Esophagus (tissue), 2 donors: ENCODE data around the gene SOCS4. TPM values are rescaled to one million over a fixed set of nuclear protein-coding genes. Genes with fewer than 3 reads are reported as not detected.
"Not testable (repeated sequence)": the region's sequence is repeated elsewhere in the genome, so short reads cannot be mapped to it uniquely, and the experiment has no call there.

Source experiments
- H3K27ac ChIP-seq, 2 donors: one replicate each; pipeline ENCODE4 v1.5.1; 2013; ENCODE audit warnings: low read depth in 2 of 2, mild to moderate bottlenecking in 2 of 2, inconsistent platforms in 1 of 2, low read length in 1 of 2, moderate library complexity in 1 of 2
- H3K27me3 ChIP-seq, 2 donors: one replicate each; pipeline ENCODE4 v1.6.1; 2013; ENCODE audit warnings: low read length in 2 of 2, control low read depth in 1 of 2, mild to moderate bottlenecking in 1 of 2; ENCODE audit not compliant: insufficient read depth in 2 of 2, control insufficient read depth in 1 of 2
- H3K36me3 ChIP-seq, 2 donors: one replicate each; pipeline ENCODE4 v1.6.1; 2013; ENCODE audit warnings: low read length in 1 of 2; ENCODE audit not compliant: control insufficient read depth in 2 of 2, insufficient read depth in 2 of 2
- H3K4me1 ChIP-seq, 2 donors: one replicate each; pipeline ENCODE4 v1.6.1; 2013; ENCODE audit warnings: low read length in 1 of 2; ENCODE audit not compliant: control insufficient read depth in 2 of 2, insufficient read depth in 2 of 2
- H3K4me3 ChIP-seq, 2 donors: one replicate each; pipeline ENCODE4 v1.5.1; 2013; ENCODE audit warnings: low read length in 2 of 2, mild to moderate bottlenecking in 2 of 2, low read depth in 1 of 2, moderate library complexity in 1 of 2
- H3K9me3 ChIP-seq, 2 donors: one replicate each; pipeline ENCODE4 v1.6.1; 2013; ENCODE audit warnings: mild to moderate bottlenecking in 2 of 2, low read depth in 1 of 2, low read length in 1 of 2, moderate library complexity in 1 of 2; ENCODE audit not compliant: control insufficient read depth in 2 of 2, insufficient read depth in 1 of 2
- WGBS, 2 donors: extraction: QIAGEN DNeasy Blood & Tissue Kit; methylation state at CpG; one replicate each; pipeline ENCODE4 v1.1.7; 2013; 5-methylcytosine and 5-hydroxymethylcytosine counted together
- polyA plus RNA-seq, 2 donors: library from polyadenylated mRNA; stranded (reverse); fragments of 200-250 nt; gene quantifications; one replicate each; pipeline ENCODE4 v1.2.3, GENCODE V29; 2013
- donor health status: healthy with polysubstance abuse.
- donor health status: Bipolar disorder and iron deficiency.

The SOCS4 gene
- polyA plus RNA-seq, 2 donors = 3.0 to 3.4 TPM

DNA sequence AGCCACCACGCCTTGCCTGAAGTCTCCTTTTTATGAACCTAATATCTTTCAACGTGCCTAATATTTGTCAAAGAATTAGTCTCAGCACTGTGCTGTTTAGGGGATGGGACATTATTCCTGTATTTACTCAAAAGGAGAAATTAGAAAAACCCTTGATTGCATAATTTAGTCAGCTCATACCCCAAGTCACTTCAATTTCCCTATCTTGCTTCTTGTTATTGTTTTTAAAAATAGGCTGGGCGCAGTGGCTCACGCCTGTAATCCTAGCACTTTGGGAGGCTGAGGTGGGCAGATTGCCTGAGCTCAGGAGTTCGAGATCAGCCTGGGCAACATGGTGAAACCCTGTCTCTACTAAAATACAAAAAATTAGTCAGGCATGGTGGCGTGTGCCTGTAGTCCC is 52.9 kb downstream of the SOCS4 start:
- not testable (repeated sequence) for H3K27ac ChIP-seq, H3K4me1 ChIP-seq, H3K4me3 ChIP-seq, H3K9me3 ChIP-seq, H3K36me3 ChIP-seq, H3K27me3 ChIP-seq
- 82 to 84% methylated on average over 6 of the region's 6 CpGs for WGBS, 2 donors

DNA sequence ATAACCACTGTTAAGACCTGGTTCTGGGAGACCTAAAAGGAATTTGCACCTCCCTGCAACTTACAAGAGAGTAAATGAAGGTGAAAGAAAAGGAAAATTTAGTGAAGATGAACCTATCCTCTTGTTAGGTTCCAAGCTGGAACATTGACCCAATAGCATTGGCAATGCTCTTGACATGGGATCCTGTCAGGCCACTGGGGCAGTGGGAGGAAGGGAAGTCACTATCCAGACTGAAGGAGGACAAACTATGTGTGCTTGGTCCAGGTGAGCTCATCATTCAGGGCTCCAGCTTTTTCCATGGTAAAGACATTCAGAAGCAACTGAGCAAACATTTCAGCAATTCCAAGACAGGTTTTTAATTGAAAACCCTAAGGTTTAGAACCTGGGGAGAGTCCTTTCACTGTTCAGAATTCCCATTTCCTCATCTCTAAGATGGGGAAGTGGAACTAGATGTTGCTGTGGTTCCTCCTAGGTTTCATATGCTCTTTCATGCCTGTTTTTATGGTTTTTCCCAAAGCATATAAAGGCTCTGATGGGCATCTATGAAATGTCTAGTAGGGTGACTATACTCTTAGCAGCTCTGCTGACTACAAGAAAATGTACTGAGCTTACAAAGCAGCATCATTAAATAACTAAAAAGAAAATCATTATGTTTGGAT is 57.5 kb downstream of the SOCS4 start:
- peak overlapping the region in 1 of 2 donors; percentile 30 for H3K27ac ChIP-seq
- H3K36me3 ChIP-seq = no peaks in the 10 kb centered on the region
- no peaks in the 10 kb centered on the region for H3K9me3 ChIP-seq
- H3K4me3 ChIP-seq = no peak overlapping the region
- H3K27me3 ChIP-seq = no peaks in the 10 kb centered on the region
- H3K4me1 ChIP-seq = no peaks in the 10 kb centered on the region

GRCh38 chr14:55085060-55085660 is 58.1 kb downstream of the SOCS4 start:
- H3K9me3 ChIP-seq = no peaks in the 10 kb centered on the region
- H3K27ac ChIP-seq = peak overlapping the region; percentile 25 to 62
- 52 to 65% methylated on average over 4 of the region's 4 CpGs for WGBS, 2 donors

GRCh38 chr14:55086938-55087337 is 59.9 kb downstream of the SOCS4 start:
- 89 to 93% methylated on average over 9 of the region's 9 CpGs for WGBS, 2 donors
- Histone ChIP-seq H3K27ac (no peak overlapping the region), H3K36me3 (no peaks in the 10 kb centered on the region), H3K9me3 (no peaks in the 10 kb centered on the region), H3K4me3 (no peak overlapping the region), H3K4me1 (no peaks in the 10 kb centered on the region), H3K27me3 (no peaks in the 10 kb centered on the region)

More at GRCh38 chr14:55085060-55085660, 58.1 kb downstream of the SOCS4 start:
- H3K36me3 ChIP-seq = no peaks in the 10 kb centered on the region
- H3K4me1 ChIP-seq = no peaks in the 10 kb centered on the region
- H3K27me3 ChIP-seq = no peaks in the 10 kb centered on the region
- H3K4me3 ChIP-seq = no peak overlapping the region

- no peak overlapping the region for H3K27ac ChIP-seq
- H3K9me3 ChIP-seq = no peaks in the 10 kb centered on the region
- H3K4me1 ChIP-seq = no peaks in the 10 kb centered on the region
Measured at GRCh38 chr14:55088356-55088755, 61.3 kb downstream of the SOCS4 start.

DNA sequence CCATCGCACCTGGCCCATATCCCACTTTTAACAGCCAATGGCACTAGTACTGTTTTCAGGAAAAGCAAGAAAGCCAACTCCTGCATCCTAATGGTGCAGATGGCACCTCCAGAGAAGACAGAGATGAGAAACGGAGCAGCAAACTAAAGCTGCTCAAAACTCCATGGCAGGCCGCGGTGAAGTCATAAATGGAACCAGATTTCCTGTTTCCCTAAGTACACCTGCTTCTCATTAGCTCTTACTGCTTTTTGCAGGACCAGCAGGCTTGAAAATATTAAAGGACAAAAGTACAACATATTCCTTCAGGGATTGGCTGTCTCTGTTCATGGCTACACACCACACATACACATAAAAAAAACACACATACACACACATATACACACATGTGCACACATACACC is 65.3 kb downstream of the SOCS4 start:
- Histone ChIP-seq H3K4me1 (no peaks in the 10 kb centered on the region), H3K9me3 (no peaks in the 10 kb centered on the region), H3K36me3 (no peaks in the 10 kb centered on the region), H3K27ac (no peak overlapping the region), H3K4me3 (no peak overlapping the region), H3K27me3 (no peaks in the 10 kb centered on the region)
- 64 to 80% methylated on average over 4 of the region's 4 CpGs for WGBS, 2 donors

More at GRCh38 chr14:55088356-55088755, 61.3 kb downstream of the SOCS4 start:
- Histone ChIP-seq H3K36me3 (no peaks in the 10 kb centered on the region), H3K4me3 (no peak overlapping the region), H3K27me3 (no peaks in the 10 kb centered on the region)

DNA sequence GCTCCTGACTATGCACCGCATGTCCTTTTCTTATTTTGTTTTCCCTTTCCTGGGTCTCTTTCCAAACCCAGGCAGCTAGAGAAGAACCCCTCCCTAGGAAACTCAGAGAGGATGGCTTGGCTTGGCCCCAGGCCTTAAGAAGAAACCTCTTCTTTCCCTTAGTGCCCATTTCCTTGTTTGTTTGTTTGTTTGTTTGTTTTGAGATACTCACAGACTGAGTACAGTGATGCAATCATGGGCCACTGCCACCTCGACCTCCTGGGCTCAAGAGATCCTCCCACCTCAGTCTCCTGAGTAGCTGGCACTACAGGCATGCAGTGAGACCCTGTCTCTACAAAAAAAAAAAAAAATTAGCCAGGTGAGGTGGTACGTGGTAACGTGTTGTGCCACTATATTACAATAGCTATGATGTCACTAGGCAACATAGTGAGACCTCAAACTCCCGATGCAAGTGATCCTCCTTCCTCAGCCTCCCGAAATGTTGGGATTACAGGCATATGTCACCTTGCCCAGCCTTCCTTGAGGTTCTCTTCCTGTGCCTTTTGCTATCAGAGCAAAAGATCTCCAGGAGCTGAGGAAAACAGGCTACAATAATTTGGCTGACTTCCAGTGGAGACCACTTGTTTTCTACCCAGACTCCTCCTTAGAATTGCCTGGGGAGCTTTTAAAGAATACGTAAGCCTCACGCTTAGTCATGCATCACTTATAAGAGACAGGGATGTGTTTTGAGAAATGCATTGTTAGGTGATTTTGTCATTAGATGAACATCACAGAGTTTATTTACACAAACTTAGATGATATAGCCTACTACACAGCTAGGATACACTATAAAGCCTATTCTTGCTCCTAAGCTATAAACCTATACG is 67.5 kb downstream of the SOCS4 start:
- Histone ChIP-seq H3K9me3 (no peaks in the 10 kb centered on the region), H3K27ac (no peak overlapping the region), H3K4me1 (no peaks in the 10 kb centered on the region), H3K4me3 (no peak overlapping the region), H3K27me3 (no peaks in the 10 kb centered on the region), H3K36me3 (no peaks in the 10 kb centered on the region)
- 74 to 81% methylated on average over 9 of the region's 9 CpGs for WGBS, 2 donors

- no peaks in the 10 kb centered on the region for H3K36me3 ChIP-seq
- no peaks in the 10 kb centered on the region for H3K27me3 ChIP-seq
- H3K4me1 ChIP-seq = peaks cover 0 to 2% of the 10 kb centered on the region in 2 donors
- H3K9me3 ChIP-seq = no peaks in the 10 kb centered on the region
- no peak overlapping the region for H3K4me3 ChIP-seq
- WGBS, 2 donors = 56 to 64% methylated on average over 5 of the region's 5 CpGs
- H3K27ac ChIP-seq = peak overlapping the region; percentile 67 to 82
Measured at GRCh38 chr14:55097881-55098560, 71.0 kb downstream of the SOCS4 start.

DNA sequence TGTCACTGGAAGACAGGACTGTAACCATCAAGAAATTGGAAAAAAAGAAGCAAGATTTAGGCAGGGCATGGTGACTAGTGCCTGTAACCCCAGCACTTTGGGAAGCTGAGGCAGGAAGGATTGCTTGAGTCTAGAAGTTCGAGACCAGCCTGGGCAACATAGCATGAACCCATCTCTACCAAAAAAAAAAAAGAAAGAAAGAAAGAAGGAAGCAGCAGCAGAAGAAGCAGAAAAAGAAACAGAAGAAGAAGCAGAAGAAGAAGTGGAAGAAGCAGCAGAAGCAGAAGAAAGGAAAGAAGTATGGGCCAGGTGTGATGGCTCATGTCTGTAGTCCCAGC is 71.5 kb downstream of the SOCS4 start:
- Histone ChIP-seq H3K27ac (peak overlapping the region; percentile 67 to 82), H3K4me1 (peaks cover 0 to 2% of the 10 kb centered on the region in 2 donors)
- 79 to 94% methylated on average over 1 of the region's 1 CpG for WGBS, 2 donors

More for the DNA sequence above, 71.5 kb downstream of the SOCS4 start:
- Histone ChIP-seq H3K27me3 (no peaks in the 10 kb centered on the region), H3K9me3 (no peaks in the 10 kb centered on the region), H3K4me3 (no peak overlapping the region), H3K36me3 (no peaks in the 10 kb centered on the region)
